K562 (cell line): ENCODE data around the gene TRUB1. TPM values are rescaled to one million over a fixed set of nuclear protein-coding genes. Genes with fewer than 3 reads are reported as not detected.

ENCODE experiments used
- ATAC-seq: fragments of 200-7000 bp; cut with Tn5 transposase; 3 replicates; pipeline ENCODE4 v1.9.1; 2020; ENCODE audit warnings: moderate library complexity
- BruUV-seq: library from RNA; stranded (reverse); fragments of 400-500 nt; replicated peaks from 2 replicates; lab custom pipeline; 2021; lab: Mats Ljungman, UMichigan
- CTCF ChIA-PET: fragments of 300-600 bp; formaldehyde crosslinking; extraction: SDS; loops from one replicate; lab custom pipeline; 2021; ENCODE audit warnings: low intra/inter-chr PET ratio; lab: Yijun Ruan, JAX
- POLR2A ChIA-PET: fragments of 300-600, 350-650 bp; sonication (Branson Sonifier 250); formaldehyde crosslinking; extraction: SDS; loops from one replicate; lab custom pipeline; 2021; ENCODE audit warnings: antibody characterized with exemption, inconsistent platforms; lab: Yijun Ruan, JAX
- DNase-seq, 4 experiments: peaks; one replicate each; pipeline versions ENCODE4 v3.0.0 to v3.0.0-alpha.2; 2011 to 2018; ENCODE audit warnings: low spot score in 3 of 4, mixed read lengths in 3 of 4; ENCODE audit errors: extremely low read depth in 1 of 4
- FAIRE-seq: peaks from 2 replicates; lab custom pipeline; 2011; peaks lifted over from hg19 to GRCh38; lab: Jason Lieb, UNC
- H2AFZ ChIP-seq: 2 replicates; pipeline ENCODE4 v1.6.0; 2011; ENCODE audit warnings: low read depth, low read length, control low read depth, inconsistent platforms
- H3K27ac ChIP-seq: fragments of 200-600 bp; 3 replicates; pipeline ENCODE4 v1.8.0; 2011; ENCODE audit warnings: low read depth, mild to moderate bottlenecking, control low read depth, inconsistent platforms, low read length, moderate library complexity, mixed read lengths; ENCODE audit errors: extremely low read depth
- H3K27me3 ChIP-seq, 2 experiments: fragments of 300-600 bp in 1 of 2; 2 replicates in 1 of 2; 3 replicates in 1 of 2; pipeline versions ENCODE4 v1.6.0 to v1.8.0; 2011; ENCODE audit warnings: inconsistent platforms in 2 of 2, low read length in 2 of 2, mild to moderate bottlenecking in 1 of 2, mixed read lengths in 1 of 2, moderate library complexity in 1 of 2; ENCODE audit not compliant: control insufficient read depth in 2 of 2, insufficient read depth in 2 of 2
- H3K36me3 ChIP-seq: fragments of 300-600 bp; 3 replicates; pipeline ENCODE4 v1.8.0; 2011; ENCODE audit warnings: mild to moderate bottlenecking, low read length, inconsistent platforms; ENCODE audit not compliant: control insufficient read depth, insufficient read depth
- H3K4me1 ChIP-seq, 2 experiments: fragments of 200-600 bp in 1 of 2; replicated peaks in 1 of 2; 2 replicates in 1 of 2; 3 replicates in 1 of 2; pipeline versions ENCODE4 v1.5.1 to v1.8.0; 2011; ENCODE audit warnings: inconsistent platforms in 2 of 2, low read length in 2 of 2, mild to moderate bottlenecking in 1 of 2, mixed read lengths in 1 of 2, moderate library complexity in 1 of 2; ENCODE audit not compliant: control insufficient read depth in 2 of 2, insufficient read depth in 2 of 2
- H3K4me2 ChIP-seq: 2 replicates; pipeline ENCODE4 v1.6.1; 2011; ENCODE audit warnings: low read length, control low read depth, inconsistent platforms, mixed read lengths; ENCODE audit not compliant: insufficient read depth
- H3K4me3 ChIP-seq: fragments of 200-600 bp; sonication (generic), shearing (Covaris generic); 2 replicates; pipeline ENCODE4 v1.5.1; 2016; ENCODE audit warnings: control low read depth, inconsistent platforms
- H3K79me2 ChIP-seq: fragments of 200-600 bp; 3 replicates; pipeline ENCODE4 v1.8.0; 2011; ENCODE audit warnings: low read length, inconsistent platforms; ENCODE audit not compliant: control insufficient read depth, insufficient read depth
- H3K9ac ChIP-seq, 2 experiments: 2 replicates each; pipeline versions ENCODE4 v1.6.0 to v1.6.1; 2011; ENCODE audit warnings: low read depth in 2 of 2, low read length in 2 of 2, control low read depth in 1 of 2, inconsistent platforms in 1 of 2, mild to moderate bottlenecking in 1 of 2, mixed read lengths in 1 of 2; ENCODE audit not compliant: insufficient read depth in 1 of 2
- H3K9me1 ChIP-seq: one replicate; pipeline ENCODE4 v1.6.0; 2011; ENCODE audit warnings: inconsistent platforms, mild to moderate bottlenecking, low read length, moderate library complexity; ENCODE audit not compliant: control insufficient read depth, insufficient read depth
- H3K9me3 ChIP-seq: replicated peaks from 2 replicates; pipeline ENCODE4 v1.5.1; 2011; ENCODE audit warnings: low read depth, low read length, inconsistent platforms; ENCODE audit not compliant: control insufficient read depth, insufficient read depth
- H4K20me1 ChIP-seq: replicated peaks from 2 replicates; pipeline ENCODE4 v1.6.1; 2011; ENCODE audit warnings: low read length, inconsistent platforms, mixed read lengths; ENCODE audit not compliant: control insufficient read depth, insufficient read depth
- CHCHD3 ChIP-seq: fragments of 250-450 bp; sonication (Bioruptor Pico); IDR thresholded peaks from 2 replicates; pipeline ENCODE4 v2.1.2; 2022; ENCODE audit warnings: mild to moderate bottlenecking
- JUND ChIP-seq, 2 experiments: IDR thresholded peaks; 2 replicates in 1 of 2; 3 replicates in 1 of 2; pipeline ENCODE4 v1.6.1; 2011; ENCODE audit warnings: borderline replicate concordance in 2 of 2, low read depth in 2 of 2, low read length in 2 of 2, improper control_type of control experiment in 1 of 2, missing biosample characterization in 1 of 2, missing genetic modification characterization in 1 of 2, missing genetic modification reagents in 1 of 2
- PREB ChIP-seq: sonication (generic); formaldehyde crosslinking; IDR thresholded peaks from 2 replicates; pipeline ENCODE4 v1.8.1; 2023; ENCODE audit warnings: mild to moderate bottlenecking, missing genetic modification reagents
- WGBS: fragments of 100-300 bp; shearing (Covaris generic); methylation state at CpG from one replicate; pipeline ENCODE4 v1.1.6; 2016; ENCODE audit warnings: low coverage, mixed read lengths; ENCODE audit not compliant: insufficient coverage; ENCODE audit errors: missing lambda C conversion rate; 5-methylcytosine and 5-hydroxymethylcytosine counted together
- in situ Hi-C: fragments of 300-500 bp; cut with MboI; formaldehyde crosslinking; loops from 4 replicates; pipeline ENCODE4 v1.15.0; 2018; ENCODE audit warnings: inconsistent platforms, mixed read lengths
- intact Hi-C: fragments of 100-400 bp; cut with micrococcal nuclease; formaldehyde crosslinking; loops from 2 replicates; pipeline ENCODE4 v1.14.2; 2022
- polyA plus RNA-seq, 8 experiments: library from polyadenylated mRNA; depleted of rRNA in 4 of 8; stranded (reverse) in 5 of 8; unstranded in 3 of 8; fragments of >200 nt; fragmentation: Nextera tagmentation in 2 of 8; fragmentation: Illumina TruSeq in 1 of 8; extraction: Ambion mirVana in 2 of 8; extraction: Trizol in 1 of 8; gene quantifications; 2 replicates each; pipeline versions ENCODE4 v1.2.1 to v1.2.3, GENCODE V29; 2011 to 2014; ENCODE audit warnings: inconsistent platforms in 1 of 8, missing spikeins in 1 of 8
- total RNA-seq, 7 experiments: library from RNA; depleted of rRNA in 6 of 7; stranded (reverse); fragments of >200 nt in 6 of 7; fragmentation: Illumina TruSeq in 2 of 7; extraction: Trizol in 2 of 7; gene quantifications; 2 replicates each; pipeline versions ENCODE4 v1.2.1 to v1.2.3, GENCODE V29; 2011 to 2021; ENCODE audit warnings: low replicate concordance in 1 of 7
- TF ChIP-seq, protein P1 (sequence below), 2 experiments: IDR thresholded peaks; 2 replicates each; pipeline ENCODE4 v1.6.1; 2011; ENCODE audit warnings: borderline replicate concordance in 1 of 2, control low read depth in 1 of 2, low read depth in 1 of 2, low read length in 1 of 2, mild to moderate bottlenecking in 1 of 2, mixed read lengths in 1 of 2, moderate library complexity in 1 of 2; ENCODE audit not compliant: insufficient read depth in 1 of 2, insufficient read length in 1 of 2, poor library complexity in 1 of 2, severe bottlenecking in 1 of 2; ENCODE audit errors: extremely low read depth in 1 of 2

TRUB1 gene
- total and polyA plus RNA-seq, 9 of the 15 experiments (the other 6 are each of a cell fraction or from before 2014, with no cell fraction given), result 4.6 to 16.5 (median 11.5) TPM

- no peaks in the 10 kb centered on the region for H3K79me2 ChIP-seq
- no peak overlapping the region for H3K4me2 ChIP-seq
- DNase-seq (no peak), ATAC-seq (no peak), FAIRE-seq (no peak)
- in situ Hi-C loops (no loop called here), intact Hi-C loops (no loop called here)
- no peaks in the 10 kb centered on the region for H3K4me1 ChIP-seq
- WGBS, result 45% methylated on average over 3 of the region's 3 CpGs
- H3K36me3 ChIP-seq, result no peaks in the 10 kb centered on the region
- CTCF ChIA-PET, result no interaction called here
- H2AFZ ChIP-seq, result no peak overlapping the region
- POLR2A ChIA-PET, result no interaction called here
- TF ChIP-seq, protein P1, sequence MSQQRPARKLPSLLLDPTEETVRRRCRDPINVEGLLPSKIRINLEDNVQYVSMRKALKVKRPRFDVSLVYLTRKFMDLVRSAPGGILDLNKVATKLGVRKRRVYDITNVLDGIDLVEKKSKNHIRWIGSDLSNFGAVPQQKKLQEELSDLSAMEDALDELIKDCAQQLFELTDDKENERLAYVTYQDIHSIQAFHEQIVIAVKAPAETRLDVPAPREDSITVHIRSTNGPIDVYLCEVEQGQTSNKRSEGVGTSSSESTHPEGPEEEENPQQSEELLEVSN (IDR thresholded peaks at IDR 0.05; ENCODE audit: borderline replicate concordance in 1 of 2, extremely low read depth in 1 of 2, insufficient read depth in 1 of 2, insufficient read length in 1 of 2, low read depth in 1 of 2, low read length in 1 of 2, poor library complexity in 1 of 2, severe bottlenecking in 1 of 2), result no peak
- TF ChIP-seq JUND (IDR thresholded peaks at IDR 0.05; ENCODE audit: borderline replicate concordance, low read depth, low read length), result no peak
- no peak for TF ChIP-seq JUND (tag; IDR thresholded peaks at IDR 0.05; ENCODE audit: borderline replicate concordance, low read depth, low read length)
- TF ChIP-seq CHCHD3 (CRISPR knock-in tag), result no peak
- no peak for TF ChIP-seq PREB (CRISPR knock-in tag)
- BruUV-seq, result no TSS peak
- H3K9me1 ChIP-seq, result no peaks in the 10 kb centered on the region
- no peak overlapping the region for H3K27ac ChIP-seq
- H3K9me3 ChIP-seq, result no peaks in the 10 kb centered on the region
- H3K9ac ChIP-seq, result no peak overlapping the region
- H3K27me3 ChIP-seq, result no peaks in the 10 kb centered on the region
- H4K20me1 ChIP-seq, result no peaks in the 10 kb centered on the region
- no peak overlapping the region for H3K4me3 ChIP-seq
Observed at GRCh38 chr10:114990586-114990985, 52.6 kb downstream of the TRUB1 start.
